ENCODE data around the gene TAAR2. TPM values are rescaled to one million over a fixed set of nuclear protein-coding genes. Genes with fewer than 3 reads are reported as not detected.

Gene TAAR2
- total RNA-seq, 2 donors from 2014 or later, result not detected

GRCh38 chr6:132596201-132596600, 27.9 kb downstream of the TAAR2 start:
- no peak overlapping the region for H3K4me3 ChIP-seq
- no peaks in the 10 kb centered on the region for H3K9me3 ChIP-seq
- no peak overlapping the region for H3K27ac ChIP-seq
- H3K27me3 ChIP-seq, result no peaks in the 10 kb centered on the region
- TF ChIP-seq CTCF (IDR thresholded peaks at IDR 0.05), result no peak
- intact Hi-C loops (cut with DNase I), result no loop called here
- no peaks in the 10 kb centered on the region for H3K36me3 ChIP-seq
- no peaks in the 10 kb centered on the region for H3K4me1 ChIP-seq
- H3K9ac ChIP-seq (ENCODE audit: low read depth in 2 of 2, low read length in 2 of 2), result no peak overlapping the region
- DNase-seq, result no peak

GRCh38 chr6:132592855-132593254, 31.2 kb downstream of the TAAR2 start:
- no peak overlapping the region for H3K27ac ChIP-seq
- H3K27me3 ChIP-seq, result no peaks in the 10 kb centered on the region
- H3K9ac ChIP-seq (ENCODE audit: low read depth in 2 of 2, low read length in 2 of 2), result no peak overlapping the region
- no peak for TF ChIP-seq CTCF (IDR thresholded peaks at IDR 0.05)
- no peaks in the 10 kb centered on the region for H3K4me1 ChIP-seq
- H3K9me3 ChIP-seq, result no peaks in the 10 kb centered on the region
- no peak for DNase-seq
- intact Hi-C loops (cut with DNase I), result no loop called here
- H3K4me3 ChIP-seq, result no peak overlapping the region
- no peaks in the 10 kb centered on the region for H3K36me3 ChIP-seq

GRCh38 chr6:132590362-132590761, 33.7 kb downstream of the TAAR2 start:
- Histone ChIP-seq H3K4me1 (no peaks in the 10 kb centered on the region), H3K9me3 (no peaks in the 10 kb centered on the region), H3K36me3 (no peaks in the 10 kb centered on the region), H3K27me3 (no peaks in the 10 kb centered on the region), H3K27ac (no peak overlapping the region), H3K9ac (ENCODE audit: low read depth in 2 of 2, low read length in 2 of 2) (no peak overlapping the region), H3K4me3 (no peak overlapping the region)
- intact Hi-C loops (cut with DNase I), result no loop called here
- TF ChIP-seq CTCF (IDR thresholded peaks at IDR 0.05), result no peak
- DNase-seq, result no peak

- Histone ChIP-seq H3K9me3 (no peaks in the 10 kb centered on the region), H3K4me1 (no peaks in the 10 kb centered on the region), H3K27ac (no peak within 1 kb of the TSS), H3K36me3 (no peaks in the 10 kb centered on the region), H3K27me3 (no peaks in the 10 kb centered on the region), H3K9ac (ENCODE audit: low read depth in 2 of 2, low read length in 2 of 2) (no peak within 1 kb of the TSS), H3K4me3 (no peak within 1 kb of the TSS)
- DNase-seq, result no peak
- intact Hi-C loops (cut with DNase I), result no loop called here
- no peak for TF ChIP-seq CTCF (IDR thresholded peaks at IDR 0.05)
These were observed 34.6 kb downstream of the TAAR2 start, which contains the start of gene TAAR5 for GRCh38 chr6:132589454-132589853. TAAR5 (minus strand) TSS chr6:132589741; CDS start chr6:132589686, 55 bp downstream.

GRCh38 chr6:132587424-132587823, 36.7 kb downstream of the TAAR2 start:
- no peak overlapping the region for H3K4me3 ChIP-seq
- H3K36me3 ChIP-seq, result no peaks in the 10 kb centered on the region
- H3K27ac ChIP-seq, result no peak overlapping the region
- no peaks in the 10 kb centered on the region for H3K27me3 ChIP-seq
- DNase-seq, result no peak
- H3K9me3 ChIP-seq, result no peaks in the 10 kb centered on the region
- TF ChIP-seq CTCF (IDR thresholded peaks at IDR 0.05), result no peak
- no peaks in the 10 kb centered on the region for H3K4me1 ChIP-seq
- H3K9ac ChIP-seq (ENCODE audit: low read depth in 2 of 2, low read length in 2 of 2), result no peak overlapping the region
- intact Hi-C loops (cut with DNase I), result no loop called here

GRCh38 chr6:132584698-132585097, 39.4 kb downstream of the TAAR2 start:
- Histone ChIP-seq H3K9me3 (no peaks in the 10 kb centered on the region), H3K27ac (no peak overlapping the region), H3K4me3 (no peak overlapping the region), H3K4me1 (no peaks in the 10 kb centered on the region), H3K9ac (ENCODE audit: low read depth in 2 of 2, low read length in 2 of 2) (no peak overlapping the region), H3K36me3 (no peaks in the 10 kb centered on the region), H3K27me3 (no peaks in the 10 kb centered on the region)
- no peak for TF ChIP-seq CTCF (IDR thresholded peaks at IDR 0.05)
- no peak for DNase-seq
- intact Hi-C loops (cut with DNase I), result no loop called here

Measured in colonic mucosa (tissue), 4 donors.